Heart right ventricle (tissue), 16 donors: ENCODE measurements around the gene STRIP1. TPM values are rescaled to one million over a fixed set of nuclear protein-coding genes. Genes with fewer than 3 reads are reported as not detected.

ENCODE experiments used
- ATAC-seq, 8 donors: fragments of 200-7000 bp; cut with Tn5 transposase; one replicate each; pipeline ENCODE4 v1.9.1; 2020; ENCODE audit warnings: mild to moderate bottlenecking in 8 of 8, moderate library complexity in 8 of 8, moderate number of reproducible peaks in 1 of 8
- DNase-seq, 2 donors: peaks; one replicate each; pipeline ENCODE4 v3.0.0-alpha.2; 2020
- H3K27ac ChIP-seq, 10 donors: fragments of 200-600 bp; sonication (generic) in 2 of 10; one replicate each; pipeline versions ENCODE4 v1.5.0 to v1.8.0; 2020 to 2022; ENCODE audit warnings: mild to moderate bottlenecking in 3 of 10
- H3K27me3 ChIP-seq, 7 donors: fragments of 200-600 bp; one replicate each; pipeline ENCODE4 v1.8.0; 2021 to 2022; ENCODE audit warnings: mild to moderate bottlenecking in 2 of 7
- H3K36me3 ChIP-seq, 9 donors: fragments of 200-600 bp; sonication (generic) in 1 of 9; one replicate each; pipeline versions ENCODE4 v1.5.0 to v1.8.0; 2020 to 2022; ENCODE audit warnings: mild to moderate bottlenecking in 2 of 9
- H3K4me1 ChIP-seq, 9 donors: fragments of 200-600 bp; sonication (generic) in 1 of 9; one replicate each; pipeline versions ENCODE4 v1.5.0 to v1.8.0; 2020 to 2022; ENCODE audit warnings: mild to moderate bottlenecking in 4 of 9
- H3K4me3 ChIP-seq, 10 donors: fragments of 200-600 bp; sonication (generic) in 2 of 10; one replicate each; pipeline versions ENCODE4 v1.5.0 to v1.8.0; 2020 to 2022; ENCODE audit warnings: mild to moderate bottlenecking in 7 of 10, moderate library complexity in 2 of 10
- H3K9me3 ChIP-seq, 11 donors: fragments of 200-600 bp in 10 of 11; sonication (generic) in 2 of 11; one replicate each; pipeline versions ENCODE4 v1.5.0 to v1.8.0; 2013 to 2022; ENCODE audit warnings: mild to moderate bottlenecking in 2 of 11, control low read depth in 1 of 11, moderate library complexity in 1 of 11
- CTCF ChIP-seq, 9 donors: fragments of 200-600 bp; sonication (generic) in 2 of 9; IDR thresholded peaks; one replicate each; pipeline versions ENCODE4 v1.5.0 to v1.8.0; 2021 to 2022; ENCODE audit warnings: antibody characterized with exemption in 9 of 9, mild to moderate bottlenecking in 5 of 9, moderate library complexity in 1 of 9
- WGBS, 2 donors: extraction: QIAGEN DNeasy Blood & Tissue Kit; methylation state at CpG; one replicate each; pipeline ENCODE4 v1.1.7; 2013; ENCODE audit warnings: inconsistent platforms in 1 of 2; 5-methylcytosine and 5-hydroxymethylcytosine counted together
- intact Hi-C, 10 donors: fragments of 100-400 bp; cut with DNase I; formaldehyde crosslinking; loops; one replicate each; pipeline versions ENCODE4 v1.11.1 to v1.14.2; 2022
- polyA plus RNA-seq, 2 donors: library from polyadenylated mRNA; stranded (reverse); fragments of 200-250 nt; gene quantifications; one replicate each; pipeline ENCODE4 v1.2.3, GENCODE V29; 2013
- total RNA-seq, 10 donors: library from RNA; stranded (reverse); fragmentation: NEBNext Ultra II Directional in 3 of 10; extraction: Animal tissue kit (Norgen Biotek cat#: 25700) in 3 of 10; gene quantifications; one replicate each; pipeline versions ENCODE4 v1.2.1 to v1.2.4, GENCODE V29; 2021 to 2023
- donor health status: Arrhythmogenic right ventricular cardiomyopathy.
- donor health status: ischemic (EF 13 %, LVEDD 7.1; RV severe dilation, severe dysfunction).
- donor health status: healthy with polysubstance abuse.
- donor health status: DM: no; HTN: yes; CAD: no.
- donor health status: DM: no; HTN: no; CAD: no.
- donor health status: ischemic (EF 25% LVEDD 6.9; RV normal size, moderate dysfunction).
- donor health status: ischemic (EF 25% LVEDD 5.7; RV mildly dilated, moderate dysfunction).
- donor health status: healthy.
- donor health status: DM: yes; HTN: yes; CAD: no.
- donor health status: Ischemic cardiomyopathy.
- donor health status: ischemic (EF 35%, LVEDD 5.7; RV mildly dilated, moderate dysfunction).
- donor health status: nonischemic (EF 11% LVEDD 7.7; RV severe dilation, severe dysfunction).
- donor health status: DM: yes; HTN: yes; CAD: no.
- donor health status: PGD.
- donor health status: ischemic (EF 29% LVEDD 5.4; RV normal size, mild dysfunction).
- donor health status: nonischemic (EF 23%, LVEDD 6.1; RV moderate dilation, normal function).

The STRIP1 gene
- total and polyA plus RNA-seq, 12 donors, result 10.3 to 23.2 (median 18.5) TPM

GRCh38 chr1:110060662-110061060 is 26.2 kb downstream of the STRIP1 start:
- Histone ChIP-seq H3K4me3 (no peak overlapping the region), H3K27ac (no peak overlapping the region), H3K4me1 (peaks cover 0 to 10% (median 6%) of the 10 kb centered on the region in 9 donors), H3K27me3 (peaks cover 0 to 4% (median 0%) of the 10 kb centered on the region in 7 donors), H3K36me3 (peaks cover 0 to 47% (median 10%) of the 10 kb centered on the region in 9 donors), H3K9me3 (no peaks in the 10 kb centered on the region)
- ATAC-seq, result no peak
- TF ChIP-seq CTCF (IDR thresholded peaks at IDR 0.05), result no peak
- no peak for DNase-seq
- intact Hi-C loops, result no loop called here
- 95 to 100% methylated on average over 7 of the region's 7 CpGs for WGBS, 2 donors

- intact Hi-C loops, result no loop called here
- H3K36me3 ChIP-seq, result peaks cover 0 to 40% (median 8%) of the 10 kb centered on the region in 9 donors
- no peaks in the 10 kb centered on the region for H3K9me3 ChIP-seq
- ATAC-seq (no peak), DNase-seq (no peak)
- no peak overlapping the region for H3K27ac ChIP-seq
- no peak overlapping the region for H3K4me3 ChIP-seq
- 93 to 98% methylated on average over 10 of the region's 10 CpGs for WGBS, 2 donors
- H3K4me1 ChIP-seq, result peaks cover 0 to 10% (median 6%) of the 10 kb centered on the region in 9 donors
- H3K27me3 ChIP-seq, result peaks cover 0 to 9% (median 0%) of the 10 kb centered on the region in 7 donors
- TF ChIP-seq CTCF (IDR thresholded peaks at IDR 0.05), result no peak
Measured at GRCh38 chr1:110061341-110061740, 26.9 kb downstream of the STRIP1 start.

DNA sequence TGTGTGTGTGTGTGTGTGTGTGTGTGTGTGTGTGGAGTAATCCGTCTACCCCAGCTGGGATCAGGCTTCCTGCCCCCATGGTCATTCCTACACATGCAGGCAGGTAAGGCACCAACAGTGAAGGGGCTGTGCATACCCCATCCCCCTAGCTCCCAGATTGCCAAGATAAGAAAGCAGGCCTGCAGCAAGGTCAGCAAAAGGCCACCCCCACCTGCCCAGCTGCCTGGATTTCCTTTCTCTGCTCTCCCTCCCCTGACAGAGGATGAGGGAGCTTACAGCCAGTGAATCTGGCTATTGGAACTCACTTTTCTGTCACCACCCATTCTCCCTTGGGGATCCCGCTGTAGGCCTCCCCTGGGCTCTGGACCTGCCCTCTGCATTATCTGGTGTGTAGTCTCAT is 28.2 kb downstream of the STRIP1 start:
- intact Hi-C loops, result no loop called here
- Histone ChIP-seq H3K27me3 (peaks cover 5 to 21% (median 11%) of the 10 kb centered on the region in 7 donors), H3K4me1 (peaks cover 0 to 11% (median 0%) of the 10 kb centered on the region in 9 donors), H3K4me3 (no peak overlapping the region), H3K9me3 (no peaks in the 10 kb centered on the region), H3K36me3 (peaks cover 0 to 27% (median 2%) of the 10 kb centered on the region in 9 donors), H3K27ac (no peak overlapping the region)
- WGBS, 2 donors, result 74 to 81% methylated on average over 2 of the region's 2 CpGs
- no peak for TF ChIP-seq CTCF (IDR thresholded peaks at IDR 0.05)
- no peak for DNase-seq
- no peak for ATAC-seq

GRCh38 chr1:110063781-110064180 is 29.4 kb downstream of the STRIP1 start:
- no peak for ATAC-seq
- no peak for DNase-seq
- TF ChIP-seq CTCF (IDR thresholded peaks at IDR 0.05), result no peak
- no peak overlapping the region for H3K4me3 ChIP-seq
- WGBS, 2 donors, result 71 to 85% methylated on average over 4 of the region's 4 CpGs
- no peak overlapping the region for H3K27ac ChIP-seq
- peaks cover 0 to 20% (median 11%) of the 10 kb centered on the region in 9 donors for H3K4me1 ChIP-seq
- H3K9me3 ChIP-seq, result no peaks in the 10 kb centered on the region
- intact Hi-C loops, result no loop called here
- peaks cover 10 to 32% (median 23%) of the 10 kb centered on the region in 7 donors for H3K27me3 ChIP-seq
- peaks cover 0 to 16% (median 0%) of the 10 kb centered on the region in 9 donors for H3K36me3 ChIP-seq
